Activated naive CD8-positive, alpha-beta T cell treated with anti-CD3 and anti-CD28 coated beads, Interleukin-2, amount 50 U/mL, for 16 hours (primary cell): ENCODE measurements around the gene MS4A4A.
"Not testable (repeated sequence)": the region's sequence is repeated elsewhere in the genome, so short reads cannot be mapped to it uniquely, and the experiment has no call there.

Source experiments
- DNase-seq: peaks from one replicate; pipeline ENCODE4 v3.0.0-alpha.2; 2020; ENCODE audit warnings: low read depth, low spot score

Gene MS4A4A

DNA sequence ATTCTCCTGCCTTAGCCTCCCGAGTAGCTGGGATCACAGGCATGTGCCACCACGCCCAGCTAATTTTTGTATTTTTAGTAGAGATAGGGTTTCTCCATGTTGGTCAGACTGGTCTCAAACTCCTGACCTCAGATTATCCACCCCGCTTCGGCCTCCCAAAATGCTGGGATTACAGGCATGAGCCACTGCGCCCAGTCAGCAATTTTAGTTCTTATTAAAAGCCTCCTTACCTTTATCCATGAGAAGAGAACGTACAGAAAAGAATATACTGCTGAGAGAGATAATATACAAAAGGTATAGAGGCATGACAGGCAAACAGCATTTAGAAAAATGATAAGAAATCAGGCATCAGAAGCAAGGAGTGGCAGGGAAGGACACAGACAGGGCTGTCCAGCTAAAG lies 21.4 kb downstream of the MS4A4A start:
- DNase-seq: not testable (repeated sequence)

DNA sequence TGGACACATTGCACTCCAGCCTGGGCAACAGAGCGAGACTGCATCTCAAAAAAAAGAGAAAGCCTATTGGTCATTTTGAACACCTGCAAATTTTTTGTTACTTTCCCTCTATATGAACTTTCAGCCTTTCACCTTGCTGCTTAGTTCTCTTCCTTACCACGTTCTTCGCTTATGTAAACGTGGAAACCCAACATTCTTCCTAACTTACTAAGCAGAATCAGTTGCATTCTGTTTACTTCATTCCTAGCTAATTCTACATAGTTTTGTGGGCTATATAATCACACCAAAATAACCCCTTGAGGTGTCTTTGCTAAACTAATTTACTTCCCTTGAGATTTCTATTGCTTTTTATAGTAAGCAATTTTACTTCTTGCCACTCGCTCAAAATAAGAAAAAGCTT lies 23.2 kb downstream of the MS4A4A start:
- no peak for DNase-seq

DNA sequence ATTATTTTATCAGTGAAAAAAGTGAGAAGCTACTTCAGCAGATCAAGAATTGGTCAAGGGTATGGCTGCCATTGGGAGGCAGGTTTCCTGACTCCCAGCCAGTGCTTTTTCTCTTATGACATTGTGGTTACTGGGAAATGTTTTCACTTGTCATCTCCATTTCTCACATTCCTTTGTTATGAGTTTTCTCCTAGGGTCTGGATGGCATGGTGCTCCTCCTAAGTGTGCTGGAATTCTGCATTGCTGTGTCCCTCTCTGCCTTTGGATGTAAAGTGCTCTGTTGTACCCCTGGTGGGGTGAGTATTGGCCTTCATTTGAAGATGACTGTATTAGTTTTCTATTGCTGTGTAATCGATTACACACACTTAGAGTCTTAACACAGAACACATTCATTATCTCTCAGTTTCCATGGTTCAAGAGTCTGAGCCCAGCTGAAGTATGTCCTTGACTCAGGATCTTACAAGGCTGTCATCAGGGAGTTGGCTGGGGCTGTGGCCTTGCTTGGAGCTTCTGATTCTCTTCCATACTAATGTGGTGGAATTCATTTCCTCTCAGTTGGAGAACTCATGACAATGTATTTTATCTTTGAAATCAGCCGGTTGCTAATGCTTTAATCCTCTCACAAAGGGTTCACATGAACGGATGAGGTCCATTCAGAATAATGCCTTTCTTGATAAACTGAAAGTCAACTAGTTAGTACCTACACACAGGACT lies 25.6 kb downstream of the MS4A4A start:
- DNase-seq: no peak

DNA sequence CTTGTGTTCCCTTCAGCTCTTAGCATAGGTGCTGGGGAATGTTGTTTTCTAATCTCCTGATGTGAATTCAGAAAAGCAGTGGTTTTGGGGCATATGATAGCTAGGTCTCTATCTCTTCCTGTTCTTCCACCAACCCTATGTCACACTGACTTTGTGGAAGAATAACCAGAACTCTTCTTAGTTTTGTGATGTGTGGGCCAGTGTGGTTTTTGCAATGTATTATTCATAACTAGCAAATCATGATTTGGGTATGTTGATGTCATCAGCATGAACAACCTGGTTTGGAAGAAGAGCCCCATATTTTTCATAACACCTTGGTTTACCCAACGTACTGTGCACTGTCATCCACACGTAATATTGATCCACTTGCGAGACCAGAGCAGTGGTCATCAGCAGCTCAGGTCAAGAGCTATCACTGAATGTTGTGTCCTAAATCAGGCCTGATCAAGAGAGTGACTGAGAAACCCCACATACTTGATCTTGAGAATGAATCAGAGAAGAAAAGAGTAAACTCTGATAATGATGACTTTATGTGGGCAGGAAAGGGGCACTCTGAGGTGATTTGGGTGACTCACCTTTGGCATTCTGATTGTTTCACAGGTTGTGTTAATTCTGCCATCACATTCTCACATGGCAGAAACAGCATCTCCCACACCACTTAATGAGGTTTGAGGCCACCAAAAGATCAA lies 27.2 kb downstream of the MS4A4A start:
- no peak for DNase-seq

DNA sequence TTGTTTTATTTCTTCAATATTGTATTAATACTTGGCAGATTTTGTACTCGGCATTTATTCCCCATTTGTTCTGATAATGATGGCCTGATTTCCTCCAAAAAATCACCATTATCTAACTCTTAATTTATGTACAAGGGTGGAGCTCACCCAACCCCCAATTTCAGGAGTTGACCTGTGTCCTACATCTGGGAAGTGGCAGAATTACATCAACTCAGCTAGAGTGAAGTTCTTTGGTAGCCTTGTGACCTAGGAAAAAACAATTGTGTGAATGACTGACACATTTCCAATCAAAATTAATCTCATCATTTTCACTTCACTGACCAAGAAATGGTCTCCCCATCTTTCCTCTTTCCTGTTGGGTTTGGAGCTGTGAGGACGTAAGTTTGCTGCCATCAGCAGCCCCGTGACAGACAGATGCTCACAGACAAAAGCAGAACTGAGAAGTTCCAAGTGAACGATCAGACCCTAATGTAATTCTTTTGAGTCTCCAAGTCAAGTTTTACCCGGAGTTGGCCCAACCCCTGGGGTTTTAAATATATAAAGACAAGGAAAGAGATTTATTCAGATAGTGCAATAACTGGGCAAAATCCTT lies 30.0 kb downstream of the MS4A4A start:
- no peak for DNase-seq

DNA sequence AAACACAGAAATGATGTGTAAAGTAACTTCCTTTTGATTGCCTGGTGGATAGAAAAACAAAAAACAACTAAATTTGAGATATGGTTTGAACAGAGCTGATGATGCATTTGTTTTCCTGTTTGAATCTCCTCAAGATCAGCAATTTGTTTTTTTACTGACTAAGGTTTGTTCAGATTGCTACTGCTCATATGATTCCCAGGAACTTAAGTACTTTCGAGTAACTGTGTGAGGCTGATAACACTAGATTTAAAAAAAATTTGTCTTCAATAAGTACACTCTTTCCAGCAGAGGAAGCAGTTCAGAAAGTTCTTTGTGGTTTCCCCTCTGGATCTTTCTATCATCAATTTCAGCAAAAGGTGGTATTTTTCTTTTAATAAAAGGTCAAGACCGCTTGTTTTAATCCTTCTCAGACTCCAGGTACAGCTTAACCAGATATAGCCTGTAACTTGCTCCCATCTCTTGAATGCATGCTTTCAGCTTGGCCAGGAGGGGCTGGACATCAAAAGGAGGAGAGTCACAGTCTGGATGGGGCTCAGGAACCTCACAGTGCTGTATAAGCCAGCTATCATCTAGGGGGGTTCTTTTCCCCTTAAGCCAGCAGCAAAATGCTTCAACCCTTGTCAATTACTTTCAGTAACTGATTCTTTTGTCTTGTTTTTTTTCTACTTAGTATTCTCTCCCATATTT lies 34.3 kb downstream of the MS4A4A start:
- no peak for DNase-seq

DNA sequence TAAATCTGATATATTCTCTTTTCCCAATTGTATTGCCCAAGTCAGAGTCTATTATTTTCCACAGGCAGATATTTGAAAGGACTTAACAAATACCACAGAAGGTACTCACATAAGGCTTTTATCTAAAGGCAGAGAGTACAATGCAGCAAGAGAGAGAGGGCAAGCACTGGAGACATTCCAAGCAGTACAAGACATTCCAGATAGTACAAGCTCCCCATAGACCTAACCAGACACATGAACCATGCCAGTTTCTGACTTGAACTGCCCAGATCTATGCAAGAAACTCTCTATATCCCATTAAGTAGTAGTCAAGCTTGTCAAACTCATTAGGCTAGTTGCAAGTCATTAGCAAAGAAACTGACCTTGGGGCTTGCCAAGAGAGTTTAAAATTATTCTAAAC lies 35.4 kb downstream of the MS4A4A start:
- DNase-seq: no peak

DNA sequence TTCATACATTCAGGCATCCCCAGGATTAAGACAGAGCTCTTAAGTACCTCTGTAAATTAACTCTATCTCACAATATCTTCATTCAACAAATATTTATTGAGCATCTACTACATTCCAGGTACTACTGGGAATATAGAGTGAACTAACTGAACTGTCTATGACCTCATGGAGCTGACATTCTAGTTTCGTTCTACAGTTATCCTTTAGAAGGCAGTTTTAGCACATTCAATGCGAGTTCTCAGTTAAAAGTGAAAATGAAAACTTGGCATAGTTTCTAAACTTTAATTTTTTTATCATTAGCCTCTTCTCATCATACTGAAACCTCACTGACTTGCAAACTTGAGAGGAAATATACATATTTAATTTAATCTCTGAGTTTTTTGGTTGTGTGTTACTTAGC lies 35.9 kb downstream of the MS4A4A start:
- no peak for DNase-seq

DNA sequence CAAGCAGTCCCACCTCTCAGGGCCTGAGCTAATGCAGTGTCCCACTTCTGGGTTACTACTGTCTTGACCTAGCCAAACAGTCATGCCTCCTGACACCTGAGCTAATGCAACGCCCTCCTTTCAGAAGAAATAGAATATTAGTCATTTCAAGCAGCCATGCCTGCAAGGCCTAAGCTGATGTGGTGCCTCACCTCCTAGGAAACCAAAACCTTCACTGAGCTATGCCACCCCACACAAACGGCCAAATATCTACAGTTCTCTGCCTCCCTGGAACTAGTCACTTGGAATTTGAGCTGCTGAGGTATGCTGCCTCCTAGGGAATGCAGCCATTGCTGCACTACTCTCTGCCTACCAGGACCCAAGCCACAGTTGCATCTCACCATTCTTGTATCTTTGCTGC lies 38.3 kb downstream of the MS4A4A start:
- DNase-seq: no peak

DNA sequence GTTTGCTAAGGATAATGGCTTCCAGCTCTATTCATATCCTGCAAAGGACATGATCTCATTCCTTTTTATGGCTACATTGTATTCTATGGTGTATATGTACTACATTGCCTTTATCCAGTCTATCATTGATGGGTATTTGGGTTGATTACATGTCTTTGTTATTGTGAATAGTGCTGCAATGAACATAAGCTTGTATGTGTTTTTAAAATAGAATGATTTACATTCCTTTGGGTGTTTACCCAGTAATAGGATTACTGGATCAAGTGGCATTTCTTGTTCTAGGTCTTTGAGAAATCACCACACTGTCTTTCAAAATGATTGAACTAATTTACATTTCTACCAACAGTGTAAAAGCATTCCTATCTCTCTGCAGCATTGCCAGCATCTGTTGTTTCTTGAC lies 40.6 kb downstream of the MS4A4A start:
- no peak for DNase-seq

DNA sequence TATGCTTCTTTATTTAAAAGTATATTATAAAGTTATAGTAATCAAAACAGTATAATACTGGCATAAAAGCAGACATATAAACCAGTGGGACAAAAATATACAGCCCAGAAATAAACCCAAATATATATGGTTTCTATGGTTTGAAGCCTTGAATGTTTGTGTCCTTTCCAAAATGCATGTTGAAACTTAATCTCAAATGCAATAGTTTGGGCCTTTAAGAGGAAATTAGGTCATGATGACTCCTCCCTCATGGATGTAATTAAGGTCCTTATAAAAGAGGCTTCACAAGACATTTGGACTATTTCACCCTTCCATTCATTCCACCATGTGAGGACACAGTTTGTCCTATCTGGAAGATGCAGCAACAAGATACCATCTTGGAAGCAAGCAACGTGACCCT lies 46.5 kb downstream of the MS4A4A start, which contains the start of gene MS4A6E:
Gene MS4A6E (plus strand): TSS at position 301 of the 400 bp plus-strand sequence. CDS start 7,641 bp downstream, outside the sequence.
- no peak for DNase-seq

DNA sequence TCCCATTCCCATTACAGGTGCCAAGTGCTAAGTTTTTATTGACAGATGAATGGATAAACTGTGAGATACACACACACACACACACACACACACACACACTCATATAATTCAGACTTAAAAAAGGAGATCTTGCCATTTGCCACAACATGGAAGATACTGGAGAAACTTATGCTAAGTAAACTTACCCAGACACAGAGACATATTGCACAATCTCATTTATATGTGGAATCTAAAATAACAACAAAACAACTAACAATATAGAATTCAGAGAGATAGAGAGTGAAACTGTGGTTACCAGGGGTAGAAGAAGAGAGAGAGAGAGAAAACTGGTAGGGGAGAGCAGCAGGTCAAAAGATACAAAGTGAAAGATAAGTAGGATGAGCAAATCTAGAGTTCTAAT lies 48.0 kb downstream of the MS4A4A start:
- DNase-seq: no peak

DNA sequence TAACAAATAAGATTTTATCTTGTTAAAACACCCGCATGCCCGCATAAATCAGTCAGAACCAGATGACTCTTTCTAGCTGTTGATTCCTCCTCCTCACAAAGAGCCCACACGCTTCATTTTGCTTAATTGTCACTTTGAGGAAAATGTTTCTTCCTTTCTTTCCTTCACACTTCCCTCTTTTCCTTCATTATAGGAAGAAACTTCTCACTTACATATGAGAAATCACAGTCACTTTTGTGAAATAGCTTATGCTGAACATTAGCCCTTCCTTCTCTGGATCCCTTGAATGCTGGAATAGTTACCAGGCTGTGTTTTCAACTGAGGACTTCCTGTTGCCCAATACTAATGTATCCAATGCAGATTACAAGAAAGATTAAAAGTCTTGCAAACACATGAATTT lies 52.4 kb downstream of the MS4A4A start:
- no peak for DNase-seq

DNA sequence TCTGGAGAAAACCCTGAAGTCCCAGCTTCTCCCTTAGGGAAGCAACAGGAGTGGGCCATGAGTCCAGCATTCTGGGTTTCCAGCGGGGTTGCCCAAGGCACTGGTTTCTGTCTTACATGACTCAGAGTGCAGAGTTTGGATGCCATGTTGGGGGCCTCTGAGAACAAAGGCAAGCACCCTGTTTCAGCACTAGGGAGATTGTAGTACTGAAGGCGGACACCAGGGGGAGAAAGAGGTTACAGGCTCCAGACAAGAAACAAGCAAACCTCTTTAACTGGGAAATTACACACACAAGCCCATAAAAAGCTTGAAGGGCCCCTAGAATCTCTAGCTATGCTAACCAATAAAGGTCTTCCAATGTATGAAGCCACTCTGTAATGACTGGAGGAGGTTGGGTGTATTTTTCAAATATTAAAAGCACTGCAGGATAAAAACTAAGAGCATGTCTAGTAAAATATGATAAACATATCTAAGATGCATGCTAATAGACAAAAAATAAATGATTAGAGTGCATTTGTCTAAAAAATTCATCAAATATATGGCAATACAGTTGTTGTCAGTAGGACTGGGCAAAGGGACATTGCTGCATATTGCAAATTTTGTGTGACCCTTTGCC lies 53.6 kb downstream of the MS4A4A start:
- DNase-seq: peak; percentile 25

DNA sequence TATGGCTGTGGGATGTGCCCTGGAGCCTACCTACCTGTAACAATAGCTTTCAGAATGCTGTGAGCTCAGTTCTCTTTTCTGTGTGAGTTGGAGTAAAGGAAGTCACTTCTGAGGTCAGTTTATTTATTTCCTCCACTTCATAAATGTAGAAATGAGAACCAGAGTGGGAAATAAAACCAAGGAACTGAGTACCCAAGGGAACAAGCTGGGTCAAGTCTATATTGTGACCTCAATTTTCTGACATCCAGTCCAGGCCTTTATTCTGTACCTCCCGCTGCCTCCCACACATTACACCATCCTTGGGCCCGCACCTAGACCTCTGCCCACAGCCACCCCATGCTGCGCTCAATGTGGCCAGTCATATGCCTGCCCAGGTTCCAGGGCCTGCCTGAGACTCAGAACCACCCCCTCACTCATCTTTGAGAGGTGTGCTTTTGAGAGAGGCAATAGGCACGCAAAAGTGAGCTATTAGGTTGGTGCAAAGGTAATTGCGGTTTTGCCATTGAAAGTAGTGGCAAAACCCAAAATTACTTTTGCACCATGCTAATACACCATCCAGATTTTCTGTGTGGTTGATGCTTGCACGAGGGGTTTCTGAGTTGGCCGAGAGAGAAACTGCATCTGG lies 56.4 kb downstream of the MS4A4A start:
- DNase-seq: no peak

DNA sequence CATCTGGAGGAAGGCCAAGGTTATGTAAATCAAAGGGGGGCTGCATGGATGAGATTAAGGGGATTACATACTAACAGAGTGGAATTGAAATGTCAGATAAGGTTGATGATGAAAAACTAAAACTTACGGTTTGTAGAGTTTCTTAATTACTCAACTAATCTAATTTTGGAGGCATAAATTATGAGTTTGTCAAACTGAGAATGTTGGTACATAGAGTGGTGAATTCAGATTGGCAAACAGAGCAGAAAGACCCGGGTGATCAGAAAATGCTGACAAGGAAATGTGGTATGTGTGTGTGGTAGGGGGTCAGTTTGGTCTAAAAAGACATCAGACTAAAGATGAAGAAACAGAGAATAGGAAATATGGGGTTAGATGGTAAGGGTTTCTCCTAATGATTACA lies 57.6 kb downstream of the MS4A4A start:
- no peak for DNase-seq

DNA sequence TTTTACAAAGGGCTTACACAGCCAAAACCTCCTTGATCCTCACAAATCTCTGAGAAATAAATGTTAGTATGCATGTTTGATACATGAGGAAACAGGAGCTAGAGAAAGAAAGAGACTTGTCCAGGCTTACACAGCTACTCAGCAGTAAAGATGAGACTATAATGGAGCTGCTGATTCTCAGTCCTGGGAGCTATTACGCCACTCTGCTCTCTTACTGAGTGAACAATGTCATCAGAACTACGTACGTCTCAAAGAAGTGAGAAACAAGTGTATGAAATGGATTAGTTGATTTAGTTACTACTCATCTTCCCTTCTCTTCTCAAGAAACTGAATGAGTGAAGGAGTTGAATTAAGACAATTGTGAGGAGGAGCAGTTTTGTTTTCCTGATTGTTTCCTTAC lies 58.9 kb downstream of the MS4A4A start:
- no peak for DNase-seq

DNA sequence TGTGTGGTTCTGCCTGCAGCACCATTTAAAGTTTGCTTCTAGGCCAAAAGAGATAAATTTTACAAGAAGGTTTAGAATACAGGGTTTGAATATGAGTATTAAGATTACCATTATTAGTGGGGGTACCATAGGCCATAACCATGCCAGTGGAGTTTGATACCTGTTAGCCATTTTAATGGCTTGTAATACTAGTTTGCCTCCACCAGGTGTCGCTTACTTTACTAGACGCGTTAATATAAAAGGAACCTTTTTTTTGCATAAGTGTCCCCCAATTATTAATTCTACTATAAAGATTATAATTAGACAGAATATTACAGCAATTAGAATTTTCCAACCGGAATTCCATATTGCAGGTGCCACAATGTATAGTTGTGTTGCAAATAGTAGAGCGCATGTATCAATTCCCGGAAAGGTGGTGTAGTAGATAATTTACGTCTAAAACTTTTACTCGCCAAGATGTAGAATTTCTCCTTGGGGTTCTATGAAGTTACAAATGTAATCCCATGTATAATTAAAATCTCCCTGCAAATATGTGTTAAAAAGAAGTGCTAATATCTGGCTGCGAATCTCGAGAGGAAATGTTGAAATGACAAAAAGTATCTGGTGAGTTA lies 62.7 kb downstream of the MS4A4A start:
- no peak for DNase-seq

DNA sequence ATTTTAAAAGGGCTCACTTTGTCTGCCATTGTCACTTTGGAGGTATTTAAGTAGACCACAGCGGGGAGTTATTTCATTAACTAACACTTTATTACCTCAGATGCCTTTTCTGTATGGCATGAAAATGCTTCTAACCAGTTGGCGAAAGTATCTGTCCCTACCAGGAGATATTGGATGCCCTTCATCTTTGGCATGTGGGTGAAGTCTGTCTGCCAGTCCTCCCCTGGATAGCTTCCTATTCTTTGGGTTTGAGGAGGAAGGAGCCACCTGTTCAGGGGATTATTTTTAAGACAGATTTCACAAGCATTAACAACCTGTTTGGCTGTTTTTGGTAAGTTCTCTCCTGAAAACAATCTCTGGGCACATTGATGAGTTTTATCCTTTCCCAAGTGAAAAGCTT lies 63.7 kb downstream of the MS4A4A start:
- DNase-seq: no peak

DNA sequence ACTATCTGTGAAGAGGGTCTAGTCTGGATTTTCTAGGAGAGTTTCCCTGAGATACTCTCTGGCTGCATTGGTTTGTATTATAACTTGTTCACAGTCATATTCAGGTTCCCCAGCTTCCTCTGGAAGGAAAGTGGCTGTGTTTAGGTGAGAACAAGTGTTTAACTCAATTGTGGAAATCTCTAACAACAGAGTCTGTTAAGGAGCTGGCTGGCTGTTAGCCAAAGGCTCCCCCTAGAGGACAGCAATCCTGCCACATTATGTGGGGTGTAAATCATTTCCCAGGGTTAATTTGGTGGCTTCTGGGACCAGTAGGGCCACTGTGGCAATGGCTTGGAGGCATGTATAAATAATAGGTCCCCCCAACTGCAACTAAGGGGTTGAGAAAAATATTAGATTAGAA lies 65.0 kb downstream of the MS4A4A start:
- DNase-seq: no peak
